Mammary epithelial cell (primary cell): ENCODE measurements around the gene ALOXE3.

Experiments
- EZH2 ChIP-seq: IDR thresholded peaks from 2 replicates; pipeline ENCODE4 v1.6.1; 2012; ENCODE audit warnings: low read length, inconsistent platforms, borderline replicate concordance
- TF ChIP-seq, protein P1 (sequence below), 2 donors: IDR thresholded peaks in 1 of 2; conservative IDR thresholded peaks in 1 of 2; 2 replicates each; pipeline ENCODE4 v1.5.1; 2011 to 2012; ENCODE audit warnings: inconsistent platforms in 2 of 2, low read length in 2 of 2, mild to moderate bottlenecking in 2 of 2, control low read depth in 1 of 2, low read depth in 1 of 2; ENCODE audit not compliant: insufficient read depth in 1 of 2; ENCODE audit errors: extremely low read depth in 1 of 2

DNA sequence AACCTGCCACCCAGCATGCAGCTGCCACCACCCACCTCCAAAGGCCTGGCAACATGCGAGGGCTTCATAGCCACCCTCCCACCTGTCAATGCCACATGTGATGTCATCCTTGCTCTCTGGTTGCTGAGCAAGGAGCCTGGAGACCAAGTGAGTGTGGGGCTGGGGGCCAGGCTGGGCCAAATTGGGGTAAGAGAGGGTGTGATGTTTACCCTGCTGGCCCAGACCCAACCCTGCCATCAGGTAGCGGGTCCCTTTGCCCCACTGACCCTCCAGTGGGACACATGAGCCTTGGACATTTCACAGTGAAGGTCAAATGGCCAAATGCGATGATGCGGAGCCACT is 70.6 kb downstream of the ALOXE3 start:
- TF ChIP-seq, protein P1, sequence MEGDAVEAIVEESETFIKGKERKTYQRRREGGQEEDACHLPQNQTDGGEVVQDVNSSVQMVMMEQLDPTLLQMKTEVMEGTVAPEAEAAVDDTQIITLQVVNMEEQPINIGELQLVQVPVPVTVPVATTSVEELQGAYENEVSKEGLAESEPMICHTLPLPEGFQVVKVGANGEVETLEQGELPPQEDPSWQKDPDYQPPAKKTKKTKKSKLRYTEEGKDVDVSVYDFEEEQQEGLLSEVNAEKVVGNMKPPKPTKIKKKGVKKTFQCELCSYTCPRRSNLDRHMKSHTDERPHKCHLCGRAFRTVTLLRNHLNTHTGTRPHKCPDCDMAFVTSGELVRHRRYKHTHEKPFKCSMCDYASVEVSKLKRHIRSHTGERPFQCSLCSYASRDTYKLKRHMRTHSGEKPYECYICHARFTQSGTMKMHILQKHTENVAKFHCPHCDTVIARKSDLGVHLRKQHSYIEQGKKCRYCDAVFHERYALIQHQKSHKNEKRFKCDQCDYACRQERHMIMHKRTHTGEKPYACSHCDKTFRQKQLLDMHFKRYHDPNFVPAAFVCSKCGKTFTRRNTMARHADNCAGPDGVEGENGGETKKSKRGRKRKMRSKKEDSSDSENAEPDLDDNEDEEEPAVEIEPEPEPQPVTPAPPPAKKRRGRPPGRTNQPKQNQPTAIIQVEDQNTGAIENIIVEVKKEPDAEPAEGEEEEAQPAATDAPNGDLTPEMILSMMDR (conservative IDR thresholded peaks at IDR 0.05 in 1 of 2, IDR thresholded peaks at IDR 0.05 in 1 of 2; ENCODE audit: extremely low read depth in 1 of 2, insufficient read depth in 1 of 2, low read depth in 1 of 2, low read length in 2 of 2): no peak
- no peak for TF ChIP-seq EZH2
